Cerebellar cortex (tissue), 1 donor: Measurements from ENCODE around the gene RPS27L.
"Not testable (repeated sequence)": the region's sequence is repeated elsewhere in the genome, so short reads cannot be mapped to it uniquely, and the experiment has no call there.

Experiments
- DNase-seq: peaks from one replicate; pipeline ENCODE4 v3.0.0-alpha.2; 2015; ENCODE audit warnings: low spot score

The RPS27L gene

DNA sequence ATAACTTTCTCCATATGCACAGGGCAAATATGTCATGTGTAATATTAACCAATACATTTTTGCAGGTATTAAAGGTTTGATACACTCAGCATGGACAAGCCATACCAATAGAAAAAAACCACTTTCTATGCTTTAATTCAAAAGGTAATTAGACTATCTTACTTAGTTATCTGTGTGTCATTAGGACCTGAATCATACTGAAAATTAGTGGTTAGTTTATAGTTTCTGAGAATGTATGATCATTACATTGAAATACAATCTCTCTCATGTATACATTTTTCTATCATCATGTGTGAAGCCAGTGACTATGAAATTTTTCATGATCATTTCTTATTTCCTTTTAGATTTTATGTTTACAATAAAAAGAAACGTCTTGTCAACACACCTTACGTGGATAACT, 16.3 kb downstream of the RPS27L start:
- no peak for DNase-seq

DNA sequence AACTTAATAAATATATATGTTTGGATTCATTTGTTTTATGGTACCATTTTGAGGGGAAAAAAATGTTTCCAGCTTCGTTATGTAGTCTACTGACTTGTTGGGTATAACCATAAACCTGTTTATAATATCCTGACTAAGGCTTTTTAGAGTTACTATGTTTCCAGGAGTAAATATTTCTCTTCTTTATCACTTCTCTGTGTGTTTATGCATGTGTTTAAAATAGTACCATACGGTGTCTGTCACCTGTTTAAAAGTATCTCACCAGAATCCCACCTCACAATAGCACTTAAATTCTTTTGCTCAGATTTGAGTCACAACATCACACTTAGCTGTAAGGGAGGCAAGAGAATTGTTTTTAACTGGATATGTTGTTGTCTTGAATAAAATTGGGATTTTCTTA, 20.5 kb downstream of the RPS27L start:
- DNase-seq = no peak

DNA sequence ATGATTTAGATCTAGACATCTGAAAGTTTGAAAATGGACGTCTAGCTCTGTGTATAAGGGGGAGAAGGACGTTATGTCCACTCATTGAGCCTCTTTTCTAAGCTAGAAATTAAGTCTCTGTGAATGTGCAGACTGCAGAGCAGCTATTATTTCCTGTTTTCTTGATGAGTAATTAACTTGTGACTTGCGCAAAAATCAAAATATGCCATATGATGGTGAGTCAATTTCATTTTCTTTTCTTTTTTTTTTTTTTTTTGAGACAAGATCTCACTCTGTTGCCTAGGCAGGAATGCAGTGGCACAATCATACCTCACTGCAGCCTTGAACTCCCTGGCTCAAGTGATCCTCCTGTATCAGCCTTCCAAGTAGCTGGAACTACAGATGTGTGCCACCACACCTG, 21.5 kb downstream of the RPS27L start:
- DNase-seq = no peak

DNA sequence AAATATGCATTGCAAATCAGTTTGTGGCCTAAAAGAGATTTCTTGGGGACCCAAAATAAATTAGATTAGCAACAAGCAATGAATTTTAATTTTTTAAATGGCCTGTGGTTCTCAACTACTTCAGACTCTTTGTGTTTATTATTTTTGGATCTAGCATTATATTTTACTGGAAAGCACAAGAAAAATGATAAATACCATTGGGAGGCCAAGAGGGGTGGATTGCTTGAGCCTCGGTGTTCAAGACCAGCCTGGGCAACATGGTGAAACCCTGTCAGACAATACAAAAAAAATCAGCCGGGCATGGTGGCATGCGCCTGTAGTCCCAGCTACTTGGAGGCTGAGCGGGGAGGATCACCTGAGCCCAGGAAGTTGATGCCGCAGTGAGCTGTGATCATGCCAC, 22.0 kb downstream of the RPS27L start:
- DNase-seq = no peak

DNA sequence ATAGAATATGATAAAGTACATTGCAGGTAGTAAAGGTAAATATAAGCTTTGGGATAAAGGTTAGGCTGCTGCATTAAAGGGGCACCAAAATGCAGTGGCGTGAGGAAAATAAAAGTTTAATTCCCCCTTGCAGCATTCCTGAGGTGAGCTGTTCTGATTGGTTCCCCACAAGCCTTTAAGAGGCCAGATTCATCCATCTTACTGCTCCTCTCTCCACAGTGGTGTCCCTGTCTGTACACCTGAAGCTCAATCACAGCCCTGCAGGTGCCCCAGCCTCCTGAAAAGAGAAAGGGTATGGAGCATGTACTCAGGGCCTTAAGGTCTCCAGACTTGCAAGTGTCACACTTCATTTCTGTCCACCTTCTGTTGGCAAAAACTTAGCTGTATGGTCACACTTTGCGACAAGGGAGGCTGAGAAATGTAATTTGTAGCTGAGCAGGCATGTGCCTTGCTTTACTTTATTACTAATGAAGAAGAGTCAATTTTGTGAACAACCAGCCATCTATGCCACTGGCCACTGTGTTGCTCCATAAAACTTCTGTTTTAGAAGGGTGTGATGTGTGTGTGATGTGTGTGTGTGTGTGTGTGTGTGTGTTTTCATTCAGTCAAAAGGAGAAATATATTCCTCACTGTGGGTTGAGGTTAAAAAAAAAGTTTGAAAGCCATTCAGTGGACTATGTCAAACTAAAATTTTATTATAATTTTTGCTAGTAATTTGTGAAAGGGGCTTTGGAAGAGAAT, 22.9 kb downstream of the RPS27L start:
- DNase-seq = no peak

DNA sequence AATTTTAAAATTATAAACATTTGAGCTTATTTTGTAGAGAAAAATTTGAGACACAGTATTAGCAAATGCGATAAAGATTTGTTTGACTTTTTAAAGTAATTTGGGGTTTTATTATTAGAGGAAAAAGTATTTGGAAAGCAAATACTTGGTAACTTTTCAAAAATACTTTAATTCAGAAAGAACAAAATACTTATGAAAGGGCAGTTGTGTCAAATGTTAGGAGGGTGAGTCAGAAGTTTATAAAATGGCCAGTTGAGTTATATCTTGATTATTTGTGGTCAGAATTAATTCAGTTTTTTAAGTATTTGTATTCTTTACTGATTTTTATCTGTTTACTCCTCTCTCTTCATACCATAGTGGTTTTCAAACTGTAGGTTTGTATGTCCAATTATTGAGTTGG, 23.5 kb downstream of the RPS27L start:
- DNase-seq = no peak

DNA sequence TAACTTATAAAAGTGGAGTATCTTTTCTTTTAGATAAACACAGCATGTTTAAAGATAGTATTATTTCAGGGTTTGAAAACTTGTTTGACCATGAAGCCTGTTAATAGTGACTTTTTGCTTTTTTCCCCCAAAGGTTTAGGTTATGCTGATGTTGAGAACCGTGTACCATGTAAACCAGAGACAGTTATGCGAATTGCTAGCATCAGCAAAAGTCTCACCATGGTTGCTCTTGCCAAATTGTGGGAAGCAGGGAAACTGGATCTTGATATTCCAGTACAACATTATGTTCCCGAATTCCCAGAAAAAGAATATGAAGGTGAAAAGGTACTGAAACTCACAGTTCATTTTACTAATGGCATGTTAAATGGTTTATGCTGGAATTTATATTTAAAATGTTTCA, 30.6 kb downstream of the RPS27L start:
- DNase-seq = no peak

DNA sequence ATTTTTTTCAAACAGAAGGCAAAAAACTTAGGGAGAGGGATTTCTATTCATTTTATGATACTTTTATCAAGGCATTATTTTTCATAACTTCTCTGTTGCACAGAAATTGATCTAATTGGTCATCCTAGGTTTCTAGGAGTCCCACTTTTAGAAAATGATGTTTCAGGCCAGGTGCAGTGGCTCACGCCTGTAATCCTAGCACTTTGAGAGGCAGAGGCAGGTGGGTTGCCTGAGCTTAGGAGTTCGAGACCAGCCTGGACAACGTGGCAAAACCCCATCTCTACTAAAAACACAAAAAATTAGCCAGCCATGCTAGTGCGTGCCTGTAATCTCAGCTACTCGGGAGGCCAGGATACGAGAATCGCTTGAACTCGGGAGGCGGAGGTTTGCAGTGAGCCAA, 32.8 kb downstream of the RPS27L start:
- DNase-seq = no peak

DNA sequence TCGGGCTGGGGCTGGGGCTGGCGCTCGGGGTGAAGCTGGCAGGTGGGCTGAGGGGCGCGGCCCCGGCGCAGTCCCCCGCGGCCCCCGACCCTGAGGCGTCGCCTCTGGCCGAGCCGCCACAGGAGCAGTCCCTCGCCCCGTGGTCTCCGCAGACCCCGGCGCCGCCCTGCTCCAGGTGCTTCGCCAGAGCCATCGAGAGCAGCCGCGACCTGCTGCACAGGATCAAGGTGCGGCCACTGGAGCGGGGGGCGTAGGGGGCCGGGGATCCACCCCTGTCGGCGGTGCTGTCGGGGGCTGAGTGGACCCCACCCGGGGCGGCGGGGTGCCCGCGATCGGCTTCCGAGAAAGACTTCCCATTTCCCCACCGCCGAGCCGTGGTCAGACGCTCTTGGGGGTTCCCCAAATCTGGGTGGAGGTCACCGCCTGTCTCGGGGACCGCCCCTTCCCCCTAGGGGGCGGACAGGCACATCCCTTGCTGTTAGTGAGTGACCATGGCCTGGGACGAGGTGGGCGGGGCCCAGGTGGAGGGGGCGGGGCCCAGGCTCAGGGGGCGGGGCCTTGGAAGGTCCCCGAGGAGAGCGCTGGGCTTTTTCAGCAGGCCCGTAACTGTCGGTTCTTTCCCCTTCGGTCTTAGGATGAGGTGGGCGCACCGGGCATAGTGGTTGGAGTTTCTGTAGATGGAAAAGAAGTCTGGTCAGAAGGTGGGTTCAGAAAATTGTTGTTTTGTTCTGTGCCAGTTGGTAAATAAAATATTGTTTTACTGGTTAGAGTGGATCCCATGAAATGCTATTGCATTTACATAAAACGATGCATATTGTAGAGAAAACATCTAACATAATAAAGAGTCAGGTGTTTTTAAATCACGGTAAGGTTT, 35.0 kb downstream of the RPS27L start:
- peak; percentile 74 for DNase-seq

DNA sequence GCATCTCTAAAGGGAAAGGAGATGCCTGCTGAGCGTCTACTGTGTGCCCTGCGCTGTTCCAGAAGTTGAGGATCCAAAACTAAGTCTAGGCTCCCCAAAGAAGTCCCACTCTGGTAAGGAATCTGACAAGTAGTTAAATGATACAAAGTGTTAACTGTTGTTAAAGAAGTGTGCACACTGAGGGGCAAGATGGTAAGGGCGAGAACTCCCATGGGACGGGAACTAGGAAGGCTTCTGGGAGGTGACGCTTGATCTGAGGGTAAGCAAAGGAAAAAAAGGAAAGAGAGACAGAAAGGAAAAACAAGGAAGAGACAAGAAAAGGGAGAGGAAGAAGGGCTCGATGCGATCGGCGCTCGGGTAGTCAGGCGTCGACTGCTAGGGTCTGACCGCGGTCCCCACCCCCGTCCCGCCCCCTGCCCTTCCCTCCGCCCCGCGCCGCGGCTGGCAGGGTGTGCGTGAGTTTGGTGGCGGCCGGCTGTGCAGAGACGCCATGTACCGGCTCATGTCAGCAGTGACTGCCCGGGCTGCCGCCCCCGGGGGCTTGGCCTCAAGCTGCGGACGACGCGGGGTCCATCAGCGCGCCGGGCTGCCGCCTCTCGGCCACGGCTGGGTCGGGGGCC, 35.8 kb downstream of the RPS27L start, which contains the start of gene LACTB:
TSS of gene LACTB (plus strand) at position 480 of the 620 bp plus-strand sequence. CDS start at position 491, 11 bp downstream.
- DNase-seq = peak; percentile 90

DNA sequence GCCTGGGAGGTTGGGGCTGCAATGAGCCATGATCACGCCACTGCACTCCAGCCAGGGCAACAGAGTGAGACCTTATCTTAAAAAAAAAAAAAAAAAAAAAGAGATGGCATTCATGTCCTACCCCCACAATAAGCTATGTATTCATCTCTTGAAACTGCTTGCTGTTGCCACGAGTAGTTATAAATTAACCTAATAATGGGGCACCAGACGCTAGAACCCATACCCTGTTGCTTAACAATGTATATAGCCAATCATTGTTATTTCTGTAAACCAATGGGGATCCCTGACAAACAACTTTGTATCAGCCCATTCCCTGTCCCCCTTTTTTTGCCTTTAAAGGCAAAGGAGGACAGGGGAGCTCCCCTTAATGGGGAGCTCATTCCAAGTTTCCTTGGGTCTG, 38.4 kb downstream of the RPS27L start:
- no peak for DNase-seq

DNA sequence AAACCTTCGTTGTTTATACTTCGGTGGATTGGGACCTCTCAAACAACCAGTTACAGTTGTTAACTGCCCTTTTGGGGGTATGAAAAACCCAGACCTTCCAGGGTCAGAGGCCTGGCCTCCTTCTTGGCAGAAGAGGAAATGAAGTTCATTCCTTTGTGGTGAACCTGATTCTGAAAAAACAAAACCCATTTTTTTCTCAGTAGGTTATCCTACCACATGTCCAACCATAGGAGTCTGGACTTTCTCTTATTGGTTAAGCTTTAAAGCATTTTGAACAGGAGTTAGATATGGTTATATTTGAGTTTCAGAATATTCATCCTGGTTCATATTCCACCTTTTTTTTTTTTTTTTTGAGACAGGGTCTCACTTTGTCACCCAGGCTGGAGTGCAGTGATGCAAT, 42.8 kb downstream of the RPS27L start:
- no peak for DNase-seq

DNA sequence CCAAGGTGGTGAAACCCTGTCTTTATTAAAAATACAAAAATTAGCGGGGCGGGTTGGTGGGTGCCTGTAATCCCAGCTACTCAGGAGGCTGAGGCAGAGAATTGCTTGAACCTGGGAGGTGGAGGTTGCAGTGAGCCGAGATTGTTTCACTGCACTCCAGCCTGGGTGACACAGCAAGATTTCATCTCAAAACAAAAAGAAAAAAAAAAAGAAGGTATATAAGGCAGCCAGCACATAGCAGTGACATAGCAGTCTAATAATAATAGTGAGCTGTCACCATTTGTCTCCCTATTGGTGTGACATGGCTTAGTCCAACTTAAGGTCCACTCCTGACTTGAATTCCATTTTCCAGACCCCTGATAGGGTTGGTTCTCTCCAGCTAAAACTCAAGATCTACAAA, 44.4 kb downstream of the RPS27L start:
- DNase-seq = no peak

DNA sequence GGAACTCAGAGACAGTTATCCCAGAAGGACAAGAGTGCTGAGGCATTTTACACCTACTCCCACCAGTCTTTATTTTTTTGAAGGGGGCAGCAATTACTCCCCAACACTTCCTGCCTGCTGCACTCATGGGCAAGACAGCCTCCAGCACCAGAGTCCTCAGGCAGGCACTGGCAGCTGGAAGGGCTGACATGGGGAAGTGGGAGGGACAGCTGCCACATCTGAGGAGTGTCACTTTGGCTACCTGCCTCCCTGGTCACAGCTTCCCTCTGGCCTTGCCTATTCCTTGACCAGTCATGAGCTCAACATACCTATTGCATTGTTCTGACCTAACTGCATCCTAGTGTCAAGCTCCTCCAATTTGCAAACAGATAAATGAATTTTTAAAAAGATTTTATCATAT, 45.8 kb downstream of the RPS27L start:
- DNase-seq = no peak

DNA sequence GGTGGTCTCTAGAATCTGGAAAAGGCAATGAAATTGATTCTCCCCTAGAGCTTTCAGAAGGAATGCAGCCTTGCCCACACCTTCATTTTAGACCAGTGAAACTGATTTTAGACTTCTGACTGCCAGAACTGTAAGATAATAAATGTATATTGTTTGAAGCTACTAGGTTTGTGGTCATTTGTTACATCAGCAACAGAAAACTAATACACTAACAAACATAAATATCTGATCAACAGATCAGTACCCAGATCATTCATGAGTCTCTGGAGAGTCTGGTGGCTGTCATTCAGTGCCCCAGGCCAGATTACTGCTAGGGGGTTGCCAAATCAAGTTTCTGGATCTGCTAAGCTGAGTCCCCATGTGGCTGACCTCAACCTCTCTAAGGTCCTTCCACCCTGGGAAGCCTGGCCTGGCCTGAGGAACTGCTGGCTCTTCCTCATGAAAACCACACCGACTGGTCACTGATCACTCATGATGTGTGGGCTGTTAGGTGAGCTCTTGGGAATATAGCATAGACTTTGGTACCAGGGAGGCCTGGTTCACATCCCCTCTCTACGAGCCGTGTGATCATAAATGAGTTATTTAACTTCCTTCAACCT, 46.8 kb downstream of the RPS27L start:
- no peak for DNase-seq

DNA sequence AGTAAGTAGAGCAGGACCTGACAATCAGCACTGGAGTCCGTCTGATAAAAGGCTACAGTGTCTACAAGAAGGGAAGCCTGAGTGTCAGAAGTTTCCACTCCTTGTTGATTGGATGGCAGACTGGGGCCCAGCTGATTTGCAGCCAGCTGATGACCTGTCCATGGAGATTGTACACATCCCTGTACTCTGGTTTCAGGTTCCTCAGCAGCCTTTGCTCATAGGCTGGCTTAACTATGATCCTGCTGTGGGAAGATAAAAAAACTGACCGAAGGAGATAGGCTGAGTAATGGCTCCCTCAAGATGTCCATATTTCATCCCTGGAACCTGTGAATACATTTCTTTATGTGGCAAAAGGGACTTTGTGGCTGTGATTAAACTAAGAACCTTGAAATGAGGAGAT, 47.4 kb downstream of the RPS27L start:
- DNase-seq = no peak

DNA sequence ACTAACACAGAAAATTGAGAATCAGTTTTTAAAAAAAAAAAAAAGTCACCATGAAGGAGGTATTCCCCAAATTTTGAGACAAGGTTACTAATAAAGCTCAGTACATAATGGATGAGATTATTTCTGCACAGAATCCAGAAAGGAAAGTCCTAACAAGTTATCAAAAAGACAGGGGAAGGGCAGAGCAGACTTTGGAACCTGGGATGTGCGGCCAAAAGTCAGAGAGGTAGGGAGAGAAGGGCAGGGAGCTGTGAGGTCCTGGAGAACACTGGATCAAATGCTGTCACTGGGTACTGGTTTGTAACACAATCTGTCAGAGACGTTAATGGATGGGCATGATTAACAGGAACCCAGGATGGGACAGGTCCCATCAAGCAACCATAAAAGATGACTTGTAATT, 47.8 kb downstream of the RPS27L start:
- no peak for DNase-seq

DNA sequence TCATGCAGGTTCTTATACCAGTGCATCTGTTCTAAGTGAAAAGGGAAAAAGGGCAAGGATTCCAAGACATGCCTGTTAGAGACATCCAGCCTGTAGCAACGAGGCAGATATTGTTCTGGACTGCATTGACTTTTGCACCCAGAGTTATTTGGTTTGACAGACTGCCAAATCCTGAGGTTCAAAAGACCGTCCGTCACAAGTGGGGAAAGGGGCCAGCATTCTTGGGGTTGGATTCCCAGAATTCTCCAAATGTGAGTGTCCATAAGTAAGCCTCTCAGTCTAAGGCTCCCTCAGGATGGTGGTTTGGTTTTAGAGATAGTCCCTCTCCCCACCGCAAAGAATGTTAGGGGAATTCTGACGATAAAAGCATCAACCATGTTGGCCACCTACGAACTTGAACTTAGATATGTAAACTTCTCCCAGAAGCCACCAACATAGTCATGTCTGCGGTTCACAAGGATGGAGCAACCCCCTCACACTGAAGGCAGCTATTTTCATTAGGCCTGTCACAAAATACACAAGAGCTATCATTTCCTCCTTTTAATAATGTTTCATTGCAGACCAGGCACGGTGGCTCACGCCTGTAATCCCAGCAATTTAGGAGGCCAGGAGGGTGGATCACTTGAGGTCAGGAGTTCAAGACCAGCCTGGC, 49.3 kb downstream of the RPS27L start:
- no peak for DNase-seq

DNA sequence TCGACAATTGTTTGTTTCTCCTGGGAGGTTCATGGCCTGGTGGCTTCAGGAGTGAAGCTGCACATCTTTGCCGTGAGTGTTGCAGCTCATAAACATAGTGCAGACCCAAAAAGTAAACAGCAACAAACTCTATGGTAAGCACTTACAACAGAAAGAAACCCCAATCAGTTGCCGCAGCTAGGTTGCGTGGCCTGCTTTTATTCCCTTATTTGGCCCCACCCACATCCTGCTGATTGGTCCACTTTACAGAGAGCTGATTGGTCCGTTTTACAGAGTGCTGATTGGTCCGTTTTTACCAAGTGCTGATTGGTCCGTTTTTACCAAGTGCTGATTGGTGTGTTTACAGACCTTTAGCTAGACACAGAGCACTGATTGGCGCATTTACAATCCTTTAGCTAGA, 51.9 kb downstream of the RPS27L start:
- DNase-seq = not testable (repeated sequence)

DNA sequence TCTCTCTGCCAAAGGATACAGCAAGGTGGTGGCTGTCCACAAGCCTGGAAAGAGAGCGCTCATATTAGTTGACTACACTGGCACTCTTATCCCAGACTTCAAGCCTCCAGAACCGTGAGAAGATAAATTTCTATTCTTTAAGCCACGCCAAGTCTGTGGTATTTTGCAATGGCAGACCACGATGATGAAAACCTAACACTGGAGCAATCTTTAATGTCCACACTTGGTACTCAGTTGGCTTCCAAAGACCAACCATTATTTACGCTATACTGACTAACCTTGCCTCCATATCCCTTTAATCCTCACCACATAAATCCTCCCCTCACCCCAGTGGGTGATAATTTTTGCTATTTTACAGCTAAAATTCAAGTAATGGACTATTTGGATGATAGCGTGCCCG, 52.5 kb downstream of the RPS27L start:
- no peak for DNase-seq

DNA sequence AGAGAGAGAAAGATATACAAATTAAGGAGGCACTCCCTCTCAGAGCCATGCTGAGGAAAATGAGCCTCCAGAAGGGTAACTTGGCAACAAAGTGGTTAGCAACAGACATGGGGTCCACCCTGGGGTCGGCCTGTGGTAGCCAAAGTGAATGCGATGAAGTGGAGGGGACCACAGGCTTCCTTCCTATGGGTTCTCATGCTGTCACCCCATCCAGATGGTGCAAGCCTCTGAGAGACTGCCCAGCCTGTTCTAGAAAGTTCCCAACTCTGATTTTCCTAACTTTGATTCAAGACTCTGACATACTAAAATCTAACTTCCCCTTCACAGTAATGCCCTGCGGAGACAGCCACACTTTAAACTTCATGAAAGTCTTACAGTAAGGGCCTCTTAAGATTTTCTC, 53.9 kb downstream of the RPS27L start:
- no peak for DNase-seq

DNA sequence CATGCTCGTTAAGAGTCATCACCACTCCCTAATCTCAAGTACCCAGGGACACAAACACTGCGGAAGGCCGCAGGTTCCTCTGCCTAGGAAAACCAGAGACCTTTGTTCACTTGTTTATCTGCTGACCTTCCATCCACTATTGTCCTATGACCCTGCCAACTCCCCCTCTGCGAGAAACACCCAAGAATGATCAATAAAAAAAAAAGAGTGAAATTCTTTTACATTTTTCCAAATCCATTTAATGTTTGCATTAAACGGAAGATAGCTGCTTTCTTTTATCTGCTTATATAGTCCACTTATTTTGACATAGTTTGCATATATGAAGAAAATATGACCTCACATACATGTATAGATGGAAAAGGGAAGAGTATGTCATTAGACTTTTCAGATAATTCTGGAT, 57.7 kb downstream of the RPS27L start:
- not testable (repeated sequence) for DNase-seq
